ENCODE results near the gene PLBD2. TPM values are rescaled to one million over a fixed set of nuclear protein-coding genes. Genes with fewer than 3 reads are reported as not detected.

PLBD2 gene
- total RNA-seq, 1 experiment from 2014 or later: 17.1 TPM

Other genes with a start within 250 kb of the PLBD2 start
- gene RASAL1, start 222.8 kb upstream of the PLBD2 start, total RNA-seq (2014; rRNA removed; shearing (Covaris generic)): not detected in 2 replicates
- gene CFAP73, start 208.9 kb upstream of the PLBD2 start, total RNA-seq (2014; rRNA removed; shearing (Covaris generic)): not detected in 2 replicates
- gene DDX54, start 173.1 kb upstream of the PLBD2 start, total RNA-seq (2014; rRNA removed; shearing (Covaris generic)): 17.2 and 20.7 TPM in 2 replicates
- gene RITA1, start 172.9 kb upstream of the PLBD2 start, total RNA-seq (2014; rRNA removed; shearing (Covaris generic)): 39.5 and 43.0 TPM in 2 replicates
- gene TPCN1, start 137.1 kb upstream of the PLBD2 start, total RNA-seq (2014; rRNA removed; shearing (Covaris generic)): 30.4 and 38.6 TPM in 2 replicates
- 5.2 and 11.9 TPM in 2 replicates for gene SLC8B1, start 23.5 kb upstream of the PLBD2 start, total RNA-seq (2014; rRNA removed; shearing (Covaris generic))
- not detected in 2 replicates for gene SDS, start 45.3 kb downstream of the PLBD2 start, total RNA-seq (2014; rRNA removed; shearing (Covaris generic))
- 5.5 and 5.6 TPM in 2 replicates for gene SDSL, start 63.8 kb downstream of the PLBD2 start, total RNA-seq (2014; rRNA removed; shearing (Covaris generic))
- gene LHX5, start 113.3 kb downstream of the PLBD2 start, total RNA-seq (2014; rRNA removed; shearing (Covaris generic)): 0.12 TPM in 1 of 2 replicates, not detected in the other

Measured in RPMI7951 (cell line).